Right lobe of liver (tissue), 6 donors: ENCODE results near the gene RPS6KA4. TPM values are rescaled to one million over a fixed set of nuclear protein-coding genes. Genes with fewer than 3 reads are reported as not detected.
A peak's percentile ranks its signal among the peaks of the same experiment; 100 is the strongest.

Experiments used
- ATAC-seq, 4 donors: fragments of 200-7000 bp; cut with Tn5 transposase; one replicate each; pipeline ENCODE4 v1.9.1; 2020; ENCODE audit warnings: mild to moderate bottlenecking in 4 of 4, moderate library complexity in 4 of 4
- DNase-seq, 3 donors: peaks; one replicate each; pipeline ENCODE4 v3.0.0-alpha.2; 2020
- H3K27ac ChIP-seq, 3 donors: fragments of 200-600 bp; one replicate each; pipeline ENCODE4 v1.8.0; 2022
- H3K27me3 ChIP-seq, 2 donors: fragments of 200-600 bp; one replicate each; pipeline ENCODE4 v1.8.0; 2022
- H3K36me3 ChIP-seq, 4 donors: fragments of 200-600 bp; sonication (generic) in 1 of 4; one replicate each; pipeline versions ENCODE4 v1.5.1 to v1.8.0; 2017 to 2022; ENCODE audit warnings: control low read depth in 1 of 4
- H3K4me1 ChIP-seq, 4 donors: fragments of 200-600 bp; sonication (generic) in 1 of 4; one replicate each; pipeline versions ENCODE4 v1.5.1 to v1.8.0; 2017 to 2022; ENCODE audit warnings: control low read depth in 1 of 4
- H3K4me3 ChIP-seq, 3 donors: fragments of 200-600 bp; one replicate each; pipeline ENCODE4 v1.8.0; 2022
- H3K9me3 ChIP-seq, 4 donors: fragments of 200-600 bp; sonication (generic) in 1 of 4; one replicate each; pipeline versions ENCODE4 v1.5.1 to v1.8.0; 2017 to 2022; ENCODE audit warnings: control low read depth in 1 of 4
- CTCF ChIP-seq, 4 donors: fragments of 200-600 bp in 3 of 4; fragments of 450-650 bp in 1 of 4; IDR thresholded peaks; one replicate each; pipeline versions ENCODE4 v1.5.1 to v1.8.0; 2016 to 2022; ENCODE audit warnings: antibody characterized with exemption in 4 of 4, mild to moderate bottlenecking in 2 of 4
- POLR2A ChIP-seq: fragments of 450-650 bp; IDR thresholded peaks from one replicate; pipeline ENCODE4 v1.6.1; 2017; ENCODE audit warnings: antibody characterized with exemption, mild to moderate bottlenecking
- WGBS: methylation state at CpG from one replicate; pipeline ENCODE4 v1.1.6; 2018; ENCODE audit warnings: low coverage, low lambda C conversion rate; ENCODE audit not compliant: insufficient coverage; ENCODE audit errors: missing lambda C conversion rate; 5-methylcytosine and 5-hydroxymethylcytosine counted together
- intact Hi-C, 2 donors: fragments of 100-400 bp; cut with DNase I; formaldehyde crosslinking; loops; one replicate each; pipeline versions ENCODE4 v1.11.2 to v1.14.1; 2022
- total RNA-seq, 6 experiments: library from RNA; depleted of rRNA in 2 of 6; stranded (reverse); fragments of >200 nt in 2 of 6; fragmentation: NEBNext Ultra II Directional in 3 of 6; extraction: Animal tissue kit (Norgen Biotek cat#: 25700) in 3 of 6; gene quantifications; one replicate each; pipeline versions ENCODE4 v1.1.0 to v1.2.4, GENCODE V29; 2016 to 2023
- donor health status: DM: no; HTN: yes; CAD: no.
- donor health status: DM: no; HTN: no; CAD: no.
- donor health status: DM: no; HTN: no; CAD: no.
- donor health status: DM: no; HTN: yes; CAD: no.
- donor health status: DM: no; HTN: yes; CAD: no.

RPS6KA4 gene
- total RNA-seq, 6 experiments from 2014 or later: 6.6 to 17.9 (median 10.3) TPM

- Histone ChIP-seq H3K36me3 (peaks cover 0 to 22% (median 10%) of the 10 kb centered on the region in 4 donors), H3K4me1 (peaks cover 0 to 15% (median 7%) of the 10 kb centered on the region in 4 donors), H3K27me3 (no peaks in the 10 kb centered on the region), H3K27ac (peak within 1 kb of the TSS; percentile 92 to 99 (median 97)), H3K9me3 (no peaks in the 10 kb centered on the region), H3K4me3 (peak within 1 kb of the TSS; percentile 86 to 94 (median 93))
- TF ChIP-seq POLR2A: peak; percentile 91
- TF ChIP-seq CTCF (IDR thresholded peaks at IDR 0.05): peak; percentile 25 to 50 (median 36)
- ATAC-seq (peak; percentile 82 to 89 (median 86)), DNase-seq (peak; percentile 97 to 98 (median 98))
- 0% methylated on average over 19 of the region's 61 CpGs for WGBS
- intact Hi-C loops: no loop called here
These were observed 40.8 kb upstream of the RPS6KA4 start, which contains the start of gene PRDX5 for GRCh38 chr11:64317961-64318765. Gene PRDX5 (plus strand): TSS chr11:64318121. CDS start chr11:64318216, 95 bp downstream.

- H3K4me1 ChIP-seq: peaks cover 0 to 15% (median 7%) of the 10 kb centered on the region in 4 donors
- DNase-seq: peak in 1 of 3 donors; percentile 59
- H3K9me3 ChIP-seq: no peaks in the 10 kb centered on the region
- intact Hi-C loops: no loop called here
- TF ChIP-seq CTCF (IDR thresholded peaks at IDR 0.05) (no peak), POLR2A (no peak)
- peaks cover 0 to 16% (median 8%) of the 10 kb centered on the region in 4 donors for H3K36me3 ChIP-seq
- ATAC-seq: no peak
- 16% methylated on average over 18 of the region's 19 CpGs for WGBS
- peak overlapping the region; percentile 86 to 94 (median 93) for H3K4me3 ChIP-seq
- H3K27me3 ChIP-seq: no peaks in the 10 kb centered on the region
- peak overlapping the region in 2 of 3 donors; percentile 97 to 99 for H3K27ac ChIP-seq
These were observed 39.9 kb upstream of the RPS6KA4 start for GRCh38 chr11:64318766-64319761.

- H3K27ac ChIP-seq: no peak overlapping the region
- no peaks in the 10 kb centered on the region for H3K9me3 ChIP-seq
- DNase-seq (no peak), ATAC-seq (no peak)
- peaks cover 0 to 1% (median under 1%) of the 10 kb centered on the region in 4 donors for H3K36me3 ChIP-seq
- peaks cover 0 to 15% (median 7%) of the 10 kb centered on the region in 4 donors for H3K4me1 ChIP-seq
- H3K4me3 ChIP-seq: no peak overlapping the region
- intact Hi-C loops: no loop called here
- 93% methylated on average over 6 of the region's 7 CpGs for WGBS
- TF ChIP-seq POLR2A (no peak), CTCF (IDR thresholded peaks at IDR 0.05) (no peak)
- no peaks in the 10 kb centered on the region for H3K27me3 ChIP-seq
These were observed 38.4 kb upstream of the RPS6KA4 start for GRCh38 chr11:64320556-64320955.

GRCh38 chr11:64321026-64321425, 37.9 kb upstream of the RPS6KA4 start:
- H3K27ac ChIP-seq: no peak overlapping the region
- H3K4me1 ChIP-seq: peaks cover 0 to 13% (median 7%) of the 10 kb centered on the region in 4 donors
- intact Hi-C loops: no loop called here
- no peaks in the 10 kb centered on the region for H3K9me3 ChIP-seq
- TF ChIP-seq CTCF (IDR thresholded peaks at IDR 0.05): no peak
- 91% methylated on average over 5 of the region's 5 CpGs for WGBS
- DNase-seq (no peak), ATAC-seq (no peak)
- no peaks in the 10 kb centered on the region for H3K36me3 ChIP-seq
- no peak overlapping the region for H3K4me3 ChIP-seq
- H3K27me3 ChIP-seq: no peaks in the 10 kb centered on the region
